ENCODE measurements around the gene CYP24A1. TPM values are rescaled to one million over a fixed set of nuclear protein-coding genes. Genes with fewer than 3 reads are reported as not detected.

Gene CYP24A1
- total and polyA plus RNA-seq, 9 donors: 0.15 to 3.7 TPM; not detected in 7

DNA sequence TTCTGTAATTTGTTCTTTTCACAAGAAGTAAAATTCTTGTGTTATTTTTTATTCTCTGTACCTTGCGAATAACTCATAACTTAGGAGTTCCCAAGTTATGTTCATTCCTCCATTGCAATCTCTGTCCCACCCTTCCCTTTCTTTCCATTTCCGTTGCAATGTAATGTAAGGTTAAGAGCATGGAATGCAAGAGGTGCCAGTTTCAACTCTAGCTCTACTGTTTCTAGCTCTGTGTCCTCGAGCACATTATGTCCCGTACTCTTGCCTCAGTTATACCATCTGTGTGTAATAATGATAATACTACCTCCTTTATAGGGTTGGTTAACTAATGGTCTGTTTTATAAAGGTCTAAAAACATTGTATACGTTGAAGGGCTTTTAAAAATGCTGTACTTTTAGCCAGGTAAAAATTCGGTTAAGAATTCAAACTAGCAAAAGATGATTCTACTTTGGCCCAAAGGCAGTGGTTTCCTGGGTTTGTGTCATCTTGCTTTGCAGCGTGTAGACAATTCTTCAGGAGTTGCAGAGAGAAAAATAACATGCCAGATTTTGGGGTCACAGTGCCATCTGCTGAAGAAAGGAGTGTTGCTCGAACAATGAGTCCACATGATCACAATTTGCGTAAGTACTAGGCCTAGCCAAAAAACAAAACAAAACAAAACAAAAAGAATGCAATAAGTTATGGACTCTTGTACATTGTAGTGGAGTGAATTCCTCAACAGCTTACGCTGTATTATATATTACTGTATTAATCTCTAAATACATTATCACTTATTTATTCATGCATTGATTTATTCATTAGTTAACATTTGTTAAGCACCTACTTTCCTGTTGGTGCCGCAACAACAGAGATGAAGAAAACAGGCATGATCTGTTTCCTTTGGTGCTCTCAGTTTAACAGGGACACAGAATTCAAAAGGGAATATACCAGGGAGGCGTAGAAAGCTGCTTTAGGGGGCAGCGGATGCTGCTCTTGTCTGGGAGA, 24.1 kb upstream of the CYP24A1 start:
- no peak for DNase-seq
- Histone ChIP-seq H3K9me3 (no peaks in the 10 kb centered on the region), H3K4me3 (no peak overlapping the region), H3K27me3 (no peaks in the 10 kb centered on the region), H3K27ac (no peak overlapping the region), H3K4me1 (ENCODE audit: insufficient read depth) (peaks cover 2% of the 10 kb centered on the region), H3K36me3 (no peaks in the 10 kb centered on the region)
- intact Hi-C loops (cut with DNase I): loop anchor here in 1 of 4 donors (10.0 kb wide), 1 partner anchor 103 kb away; no protein-coding TSS in a partner anchor
- TF ChIP-seq, protein P1, sequence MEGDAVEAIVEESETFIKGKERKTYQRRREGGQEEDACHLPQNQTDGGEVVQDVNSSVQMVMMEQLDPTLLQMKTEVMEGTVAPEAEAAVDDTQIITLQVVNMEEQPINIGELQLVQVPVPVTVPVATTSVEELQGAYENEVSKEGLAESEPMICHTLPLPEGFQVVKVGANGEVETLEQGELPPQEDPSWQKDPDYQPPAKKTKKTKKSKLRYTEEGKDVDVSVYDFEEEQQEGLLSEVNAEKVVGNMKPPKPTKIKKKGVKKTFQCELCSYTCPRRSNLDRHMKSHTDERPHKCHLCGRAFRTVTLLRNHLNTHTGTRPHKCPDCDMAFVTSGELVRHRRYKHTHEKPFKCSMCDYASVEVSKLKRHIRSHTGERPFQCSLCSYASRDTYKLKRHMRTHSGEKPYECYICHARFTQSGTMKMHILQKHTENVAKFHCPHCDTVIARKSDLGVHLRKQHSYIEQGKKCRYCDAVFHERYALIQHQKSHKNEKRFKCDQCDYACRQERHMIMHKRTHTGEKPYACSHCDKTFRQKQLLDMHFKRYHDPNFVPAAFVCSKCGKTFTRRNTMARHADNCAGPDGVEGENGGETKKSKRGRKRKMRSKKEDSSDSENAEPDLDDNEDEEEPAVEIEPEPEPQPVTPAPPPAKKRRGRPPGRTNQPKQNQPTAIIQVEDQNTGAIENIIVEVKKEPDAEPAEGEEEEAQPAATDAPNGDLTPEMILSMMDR (IDR thresholded peaks at IDR 0.05): no peak
- TF ChIP-seq EP300 (IDR thresholded peaks at IDR 0.05): no peak
- no peak for TF ChIP-seq POLR2A (IDR thresholded peaks at IDR 0.05)
- WGBS, 3 donors: 72 to 76% (median 74%) methylated on average over 13 of the region's 13 CpGs

DNA sequence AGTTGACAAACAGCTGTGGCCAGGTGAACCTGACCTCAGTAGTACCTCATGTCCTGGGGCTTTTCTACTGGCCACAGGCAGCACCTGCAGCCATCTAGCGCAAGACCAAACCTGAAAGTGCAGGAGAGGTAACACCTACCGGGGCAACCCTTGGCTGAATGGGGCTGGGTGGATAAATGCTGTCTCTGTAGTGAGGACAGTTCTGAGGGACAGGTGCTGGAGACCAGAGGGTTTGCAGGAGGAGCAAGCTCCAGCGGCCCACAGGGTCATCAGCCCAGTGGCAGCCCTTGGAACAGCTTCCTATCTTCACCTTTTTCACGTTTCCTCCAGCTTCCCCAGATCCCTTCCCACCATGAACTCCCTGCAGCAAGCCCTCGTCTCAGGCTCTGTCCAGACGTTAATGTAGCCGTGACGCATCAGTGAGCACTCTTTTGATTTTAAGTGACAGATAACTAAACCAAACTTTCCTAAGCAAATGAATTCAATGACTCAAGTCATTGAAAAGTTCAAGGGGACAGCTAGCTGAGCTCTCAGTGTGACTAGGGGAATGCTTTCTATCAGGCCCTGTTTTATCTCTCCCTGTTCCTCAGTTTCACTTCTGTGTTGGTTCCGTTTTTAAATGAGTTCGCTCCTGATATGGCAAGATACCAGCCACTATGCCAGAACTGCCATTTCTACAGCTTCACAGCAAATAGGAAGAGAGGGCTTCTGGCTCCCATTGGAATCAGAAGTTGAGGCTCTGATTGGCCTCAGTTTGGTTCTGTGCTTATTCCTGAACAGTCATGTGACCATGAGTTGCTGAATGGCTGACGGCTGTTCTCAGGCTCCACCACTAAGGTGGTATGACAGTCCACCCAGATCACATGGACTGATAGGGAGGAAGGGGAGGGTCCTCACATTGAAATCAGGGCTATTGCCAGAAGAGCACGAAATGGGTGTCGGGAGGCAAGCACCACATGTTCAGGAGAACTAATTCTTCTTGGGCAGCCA, 22.0 kb upstream of the CYP24A1 start:
- no peak overlapping the region for H3K27ac ChIP-seq
- intact Hi-C loops (cut with DNase I): loop anchor here in 1 of 4 donors (10.0 kb wide), 1 partner anchor 101 kb away; no protein-coding TSS in a partner anchor
- TF ChIP-seq, protein P1 (IDR thresholded peaks at IDR 0.05): no peak
- TF ChIP-seq POLR2A (IDR thresholded peaks at IDR 0.05) (no peak), EP300 (IDR thresholded peaks at IDR 0.05) (no peak)
- WGBS, 3 donors: 81 to 88% (median 87%) methylated on average over 13 of the region's 13 CpGs
- no peak overlapping the region for H3K4me3 ChIP-seq
- peaks cover 2% of the 10 kb centered on the region for H3K4me1 ChIP-seq (ENCODE audit: insufficient read depth)
- no peak for DNase-seq
- no peaks in the 10 kb centered on the region for H3K36me3 ChIP-seq
- H3K27me3 ChIP-seq: no peaks in the 10 kb centered on the region
- H3K9me3 ChIP-seq: no peaks in the 10 kb centered on the region

DNA sequence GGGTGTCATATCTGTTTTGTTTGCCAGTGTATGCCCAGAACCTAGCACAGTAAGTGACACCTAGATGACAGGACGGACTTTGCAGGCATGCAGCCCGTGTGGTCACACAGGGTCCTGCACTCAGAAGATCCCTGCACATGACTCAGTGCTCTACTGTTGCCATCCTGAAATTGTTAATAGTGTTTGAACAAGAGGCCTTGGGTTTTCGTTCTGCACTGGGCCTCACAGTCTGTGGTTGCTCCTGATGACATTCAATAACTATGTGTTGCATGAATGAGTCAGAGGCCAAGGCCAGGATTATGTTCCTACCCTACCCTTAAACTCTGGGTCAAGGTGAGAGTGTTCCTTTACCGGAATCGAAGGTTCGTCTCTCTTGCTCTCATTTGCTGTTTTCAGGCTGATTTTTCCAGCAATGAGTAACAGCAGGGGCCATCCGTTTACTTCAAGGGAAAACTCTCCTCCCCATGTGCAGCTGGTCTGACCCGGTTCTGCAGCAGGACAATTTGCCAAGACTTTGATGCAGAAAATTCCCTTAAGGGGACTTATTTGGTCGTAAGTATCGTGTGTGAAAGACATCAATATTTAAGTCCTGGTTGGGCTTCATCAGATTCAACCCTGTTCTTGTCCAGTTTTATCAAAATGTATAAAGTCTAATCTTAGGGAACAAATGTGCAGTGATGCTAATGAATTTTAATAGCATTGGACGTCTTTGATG, 21.1 kb upstream of the CYP24A1 start:
- 32 to 41% (median 35%) methylated on average over 11 of the region's 11 CpGs for WGBS, 3 donors
- Histone ChIP-seq H3K4me3 (no peak overlapping the region), H3K36me3 (no peaks in the 10 kb centered on the region), H3K4me1 (ENCODE audit: insufficient read depth) (peaks cover 2% of the 10 kb centered on the region), H3K27ac (no peak overlapping the region), H3K27me3 (no peaks in the 10 kb centered on the region), H3K9me3 (no peaks in the 10 kb centered on the region)
- intact Hi-C loops (cut with DNase I): loop anchor here in 1 of 4 donors (10.0 kb wide), 1 partner anchor 100 kb away; no protein-coding TSS in a partner anchor
- no peak for DNase-seq
- TF ChIP-seq, protein P1 (IDR thresholded peaks at IDR 0.05): no peak
- TF ChIP-seq POLR2A (IDR thresholded peaks at IDR 0.05) (no peak), EP300 (IDR thresholded peaks at IDR 0.05) (no peak)

Measured in ovary (tissue), 9 donors.